Measurements from ENCODE around the gene ZCCHC24. TPM values are rescaled to one million over a fixed set of nuclear protein-coding genes. Genes with fewer than 3 reads are reported as not detected.

The ZCCHC24 gene
- total RNA-seq, 4 donors from 2014 or later = 32.8 to 122 (median 37.7) TPM

GRCh38 chr10:79407811-79408795 is 37.3 kb downstream of the ZCCHC24 start:
- intact Hi-C loops (cut with DNase I; ENCODE audit: low total_unique reads) = no loop called here
- no peak overlapping the region for H3K4me3 ChIP-seq
- no peak overlapping the region for H3K27ac ChIP-seq
- H3K27me3 ChIP-seq = no peaks in the 10 kb centered on the region
- TF ChIP-seq CTCF (IDR thresholded peaks at IDR 0.05) (no peak), POLR2A (IDR thresholded peaks at IDR 0.05) (no peak)
- no peaks in the 10 kb centered on the region for H3K9me3 ChIP-seq
- peak; percentile 83 to 86 for DNase-seq
- peaks cover 39 to 52% of the 10 kb centered on the region in 2 donors for H3K4me1 ChIP-seq
- H3K36me3 ChIP-seq = no peaks in the 10 kb centered on the region

DNA sequence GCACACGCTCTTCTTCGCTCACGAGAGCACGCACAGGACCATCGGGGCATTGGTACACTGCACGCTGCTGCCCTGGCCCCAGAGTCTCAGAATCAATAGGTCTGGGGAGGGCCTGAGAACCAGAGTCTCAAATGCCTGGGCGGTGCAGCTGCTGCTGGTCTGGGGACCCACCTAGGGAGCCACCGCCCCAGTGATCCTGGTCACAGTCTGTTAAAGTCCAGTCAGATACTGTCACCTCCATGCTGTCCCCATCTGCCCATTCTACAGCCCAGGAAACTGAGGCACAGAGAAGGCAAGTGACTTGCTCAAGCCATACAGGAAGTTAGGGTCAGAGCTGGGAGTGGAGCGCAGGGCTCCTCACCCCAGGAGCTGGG is 38.0 kb downstream of the ZCCHC24 start:
- H3K4me3 ChIP-seq = no peak overlapping the region
- no peak for TF ChIP-seq CTCF (IDR thresholded peaks at IDR 0.05)
- H3K9me3 ChIP-seq = no peaks in the 10 kb centered on the region
- H3K4me1 ChIP-seq = peaks cover 40 to 51% of the 10 kb centered on the region in 2 donors
- H3K27me3 ChIP-seq = no peaks in the 10 kb centered on the region
- DNase-seq = no peak
- H3K27ac ChIP-seq = no peak overlapping the region
- no peaks in the 10 kb centered on the region for H3K36me3 ChIP-seq
- intact Hi-C loops (cut with DNase I; ENCODE audit: low total_unique reads) = no loop called here

DNA sequence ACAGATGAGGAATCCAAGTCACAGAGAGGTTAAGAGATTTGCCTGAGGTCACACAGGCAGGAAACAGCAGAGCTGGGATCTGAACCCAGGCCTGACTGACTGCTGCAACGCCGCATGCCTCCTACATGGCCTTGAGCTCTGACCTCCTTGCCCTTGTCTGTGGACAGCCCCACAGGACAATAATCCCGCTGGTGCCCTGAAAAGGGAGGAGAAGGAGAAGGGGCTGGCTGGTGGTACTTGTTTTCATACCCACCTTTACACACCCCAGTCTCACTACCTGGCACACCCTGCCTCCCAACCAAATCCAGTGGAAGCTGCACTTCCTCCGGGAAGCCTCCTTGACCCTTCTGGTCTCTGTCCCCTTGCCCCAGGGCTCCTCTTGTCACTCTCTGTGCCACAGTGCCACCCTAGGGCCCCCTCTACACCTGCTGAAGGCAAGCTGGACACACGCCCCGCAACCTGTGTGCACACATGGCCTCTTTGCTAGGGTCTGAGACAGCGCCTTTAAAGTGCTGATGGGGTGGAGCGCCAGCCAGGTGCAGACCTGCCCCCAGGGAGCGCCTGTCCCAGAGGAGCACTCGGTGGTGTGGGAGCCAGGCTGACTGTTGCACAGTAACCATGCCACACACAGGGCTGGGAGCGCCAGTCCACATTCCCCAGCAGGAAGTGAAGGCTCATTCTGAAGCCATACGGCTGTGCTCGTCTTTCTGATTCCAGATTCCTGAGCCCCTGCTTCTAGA is 38.6 kb downstream of the ZCCHC24 start:
- H3K36me3 ChIP-seq = no peaks in the 10 kb centered on the region
- no peaks in the 10 kb centered on the region for H3K27me3 ChIP-seq
- H3K27ac ChIP-seq = no peak overlapping the region
- peak; percentile 23 to 28 for DNase-seq
- peaks cover 46 to 57% of the 10 kb centered on the region in 2 donors for H3K4me1 ChIP-seq
- no peak overlapping the region for H3K4me3 ChIP-seq
- no peaks in the 10 kb centered on the region for H3K9me3 ChIP-seq
- TF ChIP-seq CTCF (IDR thresholded peaks at IDR 0.05) (no peak), POLR2A (IDR thresholded peaks at IDR 0.05) (no peak)
- intact Hi-C loops (cut with DNase I; ENCODE audit: low total_unique reads) = no loop called here

GRCh38 chr10:79405995-79406515 is 39.4 kb downstream of the ZCCHC24 start:
- Histone ChIP-seq H3K27me3 (no peaks in the 10 kb centered on the region), H3K27ac (no peak overlapping the region), H3K36me3 (no peaks in the 10 kb centered on the region), H3K9me3 (no peaks in the 10 kb centered on the region), H3K4me1 (peaks cover 52 to 62% of the 10 kb centered on the region in 2 donors), H3K4me3 (no peak overlapping the region)
- intact Hi-C loops (cut with DNase I; ENCODE audit: low total_unique reads) = no loop called here
- DNase-seq = no peak
- TF ChIP-seq POLR2A (IDR thresholded peaks at IDR 0.05) = no peak
- TF ChIP-seq CTCF (IDR thresholded peaks at IDR 0.05) = no peak
